ENCODE data around the gene PTPRN2.

Gene PTPRN2

DNA sequence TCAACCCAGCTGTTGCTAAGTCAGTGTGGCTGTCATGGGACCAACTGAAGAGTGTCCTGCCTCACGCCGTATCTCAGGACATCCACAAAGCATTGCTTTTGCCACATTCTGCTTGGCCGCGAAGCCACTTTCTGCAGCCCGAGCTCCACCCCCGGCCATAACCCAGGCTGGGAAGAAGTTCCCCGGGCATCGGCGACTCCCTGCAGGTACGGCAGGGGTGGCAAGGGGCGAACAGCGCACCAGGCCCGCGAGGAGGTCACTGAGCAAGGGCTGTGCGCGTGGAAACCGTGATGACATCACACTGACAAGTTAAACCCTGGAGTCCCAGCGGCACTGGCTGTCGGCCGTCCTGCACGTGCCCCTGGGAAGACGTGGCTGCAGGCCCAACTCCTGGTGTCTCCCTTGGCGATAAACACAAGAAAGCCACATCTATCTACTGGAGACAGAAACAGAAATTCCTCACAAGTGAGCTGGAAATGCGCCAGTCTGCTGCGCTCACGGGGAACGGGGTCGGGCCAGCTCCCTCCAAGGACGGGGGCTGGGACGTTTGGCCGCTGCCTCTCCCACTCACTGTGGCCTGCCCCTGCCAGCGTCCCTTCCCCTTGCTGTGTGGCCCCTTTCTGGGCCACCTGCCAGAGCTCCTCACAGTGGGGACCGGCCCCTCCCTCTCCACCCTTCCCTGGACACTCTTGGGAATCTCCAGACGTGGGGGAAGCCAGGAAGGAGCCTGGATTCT, 924.5 kb downstream of the PTPRN2 start:
- FAIRE-seq = no peak

DNA sequence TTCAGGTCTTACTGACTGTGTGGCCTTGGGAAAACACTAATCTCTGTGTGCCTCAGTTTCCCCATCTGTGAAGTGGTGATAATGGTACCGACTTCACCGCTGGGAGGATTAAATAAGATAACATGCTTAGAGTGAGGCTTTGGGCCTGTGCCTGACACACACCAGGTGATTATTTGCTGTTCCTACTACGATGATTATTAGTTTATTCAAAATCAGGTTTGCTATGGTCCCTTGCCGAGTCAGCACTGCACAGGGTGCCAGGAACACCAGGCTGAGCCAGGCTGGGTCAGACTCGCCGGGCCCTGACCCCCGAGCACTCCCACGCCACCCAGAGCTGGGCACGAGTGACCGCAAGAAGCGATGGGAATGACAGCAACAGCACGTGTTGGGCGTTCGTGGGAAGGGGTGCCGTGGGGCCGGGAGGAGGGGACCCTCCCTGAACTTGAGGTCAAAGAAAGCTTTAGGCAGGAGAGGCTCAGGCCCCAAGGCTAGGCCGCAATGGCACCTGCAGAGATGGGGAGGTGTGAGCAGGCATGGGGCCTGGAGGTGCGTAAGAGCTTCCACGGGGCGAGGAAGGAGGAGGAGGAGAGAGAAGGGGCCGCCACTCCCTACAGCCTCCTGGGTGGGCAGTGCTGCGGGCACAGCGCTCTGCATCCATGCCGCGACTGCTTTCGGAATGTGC, 925.4 kb downstream of the PTPRN2 start:
- no peak for DNase-seq (ENCODE audit: insufficient read length, low spot score)
- FAIRE-seq = no peak
- TF ChIP-seq, protein P1, sequence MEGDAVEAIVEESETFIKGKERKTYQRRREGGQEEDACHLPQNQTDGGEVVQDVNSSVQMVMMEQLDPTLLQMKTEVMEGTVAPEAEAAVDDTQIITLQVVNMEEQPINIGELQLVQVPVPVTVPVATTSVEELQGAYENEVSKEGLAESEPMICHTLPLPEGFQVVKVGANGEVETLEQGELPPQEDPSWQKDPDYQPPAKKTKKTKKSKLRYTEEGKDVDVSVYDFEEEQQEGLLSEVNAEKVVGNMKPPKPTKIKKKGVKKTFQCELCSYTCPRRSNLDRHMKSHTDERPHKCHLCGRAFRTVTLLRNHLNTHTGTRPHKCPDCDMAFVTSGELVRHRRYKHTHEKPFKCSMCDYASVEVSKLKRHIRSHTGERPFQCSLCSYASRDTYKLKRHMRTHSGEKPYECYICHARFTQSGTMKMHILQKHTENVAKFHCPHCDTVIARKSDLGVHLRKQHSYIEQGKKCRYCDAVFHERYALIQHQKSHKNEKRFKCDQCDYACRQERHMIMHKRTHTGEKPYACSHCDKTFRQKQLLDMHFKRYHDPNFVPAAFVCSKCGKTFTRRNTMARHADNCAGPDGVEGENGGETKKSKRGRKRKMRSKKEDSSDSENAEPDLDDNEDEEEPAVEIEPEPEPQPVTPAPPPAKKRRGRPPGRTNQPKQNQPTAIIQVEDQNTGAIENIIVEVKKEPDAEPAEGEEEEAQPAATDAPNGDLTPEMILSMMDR (IDR thresholded peaks at IDR 0.05; ENCODE audit: insufficient read depth, missing control alignments) = no peak

More for the DNA sequence above, 924.5 kb downstream of the PTPRN2 start:
- TF ChIP-seq, protein P1 (IDR thresholded peaks at IDR 0.05; ENCODE audit: insufficient read depth, missing control alignments) = no peak
- DNase-seq (ENCODE audit: insufficient read length, low spot score) = no peak

DNA sequence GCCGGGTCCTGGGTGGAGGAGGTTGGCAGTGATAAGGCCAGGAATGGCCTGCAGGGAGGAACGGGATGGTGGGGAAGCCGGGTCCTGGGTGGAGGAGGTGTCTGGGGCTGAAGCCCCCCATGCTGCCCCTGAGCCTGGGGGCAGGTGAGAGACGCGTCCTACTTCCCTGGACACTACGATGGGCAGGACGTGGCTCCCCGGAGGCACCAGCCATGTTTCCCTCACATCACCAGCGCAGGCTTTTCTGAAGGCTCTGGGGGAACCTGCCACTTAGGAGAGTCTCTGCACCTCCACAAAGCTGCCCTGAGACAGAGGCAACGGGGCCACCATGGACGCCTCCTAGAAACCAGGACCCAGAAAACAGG, 926.0 kb downstream of the PTPRN2 start:
- no peak for FAIRE-seq
- TF ChIP-seq, protein P1 (IDR thresholded peaks at IDR 0.05; ENCODE audit: insufficient read depth, missing control alignments) = no peak
- no peak for DNase-seq (ENCODE audit: insufficient read length, low spot score)

DNA sequence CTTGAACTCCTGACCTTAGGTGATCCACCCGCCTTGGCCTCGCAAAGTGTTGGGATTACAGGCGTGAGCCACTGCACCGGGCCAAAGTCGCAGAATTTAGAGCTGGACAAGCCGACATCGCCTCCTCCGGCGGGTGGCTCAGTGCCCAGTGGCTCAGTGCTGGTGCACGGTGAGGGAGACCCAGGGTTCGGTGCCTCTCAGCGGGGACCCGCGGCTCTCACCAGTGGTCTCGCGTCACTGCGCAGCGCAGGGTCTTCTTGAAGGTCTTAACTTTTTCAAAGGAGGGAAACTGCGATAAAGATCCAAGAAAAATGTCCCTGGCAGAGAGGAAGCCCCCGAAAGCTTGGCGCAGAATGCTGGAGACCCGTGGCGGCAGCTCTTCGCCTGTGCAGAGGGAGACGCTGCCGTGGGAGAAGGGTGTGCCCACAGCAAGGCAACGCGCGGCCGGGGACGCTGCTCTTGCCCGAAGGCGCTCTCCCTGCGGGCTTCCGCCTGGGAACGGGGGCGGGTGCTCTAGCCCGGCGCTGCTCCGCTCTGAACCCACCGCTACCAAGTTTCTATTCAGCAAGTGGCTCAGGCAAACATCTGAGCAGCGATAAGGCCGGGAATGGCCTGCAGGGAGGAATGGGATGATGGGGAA, 926.5 kb downstream of the PTPRN2 start:
- FAIRE-seq (no peak), DNase-seq (ENCODE audit: insufficient read length, low spot score) (no peak)
- TF ChIP-seq, protein P1 (IDR thresholded peaks at IDR 0.05; ENCODE audit: insufficient read depth, missing control alignments) = no peak

DNA sequence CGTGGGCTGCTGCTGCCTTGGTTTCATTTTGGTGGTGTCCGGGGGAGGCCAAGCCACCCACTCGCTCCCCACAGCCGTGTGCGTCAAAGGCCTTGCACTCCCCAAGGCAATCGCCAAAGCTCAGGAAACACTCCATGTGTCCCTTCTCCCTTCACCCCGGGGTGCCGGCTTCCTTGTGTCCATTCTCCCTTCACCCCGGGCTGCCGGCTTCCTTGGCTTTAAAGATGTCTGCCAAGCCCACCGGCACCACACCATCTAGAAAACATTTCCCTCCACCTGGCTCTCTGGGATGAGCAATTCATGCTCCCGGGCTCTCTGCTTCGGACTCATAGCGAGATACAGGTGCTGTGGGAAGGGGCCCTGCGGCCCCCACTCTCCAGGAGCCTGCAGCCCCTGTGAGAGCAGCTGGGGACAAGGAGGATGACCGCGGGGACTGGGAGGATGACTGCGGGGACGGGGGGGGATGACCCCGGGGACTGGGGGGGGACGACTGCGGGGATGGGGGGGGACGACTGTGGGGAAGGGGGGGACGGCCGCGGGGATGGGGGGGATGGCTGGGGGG, 928.7 kb downstream of the PTPRN2 start:
- no peak for FAIRE-seq
- DNase-seq (ENCODE audit: insufficient read length, low spot score) = no peak
- TF ChIP-seq, protein P1 (IDR thresholded peaks at IDR 0.05; ENCODE audit: insufficient read depth, missing control alignments) = no peak

DNA sequence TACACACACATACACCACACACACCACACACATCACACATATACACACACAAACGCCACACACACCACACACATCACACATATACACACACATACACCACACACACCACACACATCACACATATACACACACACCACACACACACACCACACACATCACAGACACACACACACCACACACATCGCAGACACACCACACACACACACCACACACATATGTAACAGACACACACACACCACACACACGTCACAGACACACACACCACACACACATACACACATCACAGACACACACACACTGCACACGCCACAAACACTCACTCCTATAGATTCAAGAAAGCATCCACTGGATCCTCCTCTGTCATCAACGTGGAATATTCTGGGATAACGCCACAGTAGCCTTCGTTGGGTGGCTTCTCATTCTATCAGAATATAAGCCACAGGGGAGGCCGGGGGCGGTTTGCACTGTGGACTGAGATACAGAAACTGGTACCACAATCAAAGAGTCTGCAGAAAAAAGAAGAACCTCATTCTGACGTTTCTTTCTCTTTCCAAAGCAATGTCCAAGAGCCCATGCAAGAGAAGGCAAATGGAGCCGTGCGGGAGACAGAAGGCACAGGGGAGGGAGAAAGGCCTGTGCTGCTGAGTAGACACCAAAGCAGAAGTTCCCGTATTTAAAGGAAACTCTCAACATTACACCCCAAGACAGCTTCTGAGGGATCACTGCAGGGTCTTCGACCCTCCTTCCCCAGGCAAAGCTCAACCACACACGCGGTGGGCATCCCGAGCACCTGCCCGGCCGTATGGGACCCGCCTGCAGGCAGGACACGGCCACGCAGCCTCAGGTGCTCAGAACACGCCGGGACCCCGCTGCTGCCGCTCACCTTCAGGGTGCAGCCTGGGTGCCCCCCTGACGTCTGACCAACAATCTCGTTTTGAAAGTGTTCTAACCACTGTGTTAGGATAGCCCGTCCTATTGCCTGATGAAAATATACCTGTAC, 929.6 kb downstream of the PTPRN2 start:
- DNase-seq (ENCODE audit: insufficient read length, low spot score) = no peak
- no peak for FAIRE-seq
- TF ChIP-seq, protein P1 (IDR thresholded peaks at IDR 0.05; ENCODE audit: insufficient read depth, missing control alignments) = no peak
